ENCODE results near the gene LYPD5.

DNA sequence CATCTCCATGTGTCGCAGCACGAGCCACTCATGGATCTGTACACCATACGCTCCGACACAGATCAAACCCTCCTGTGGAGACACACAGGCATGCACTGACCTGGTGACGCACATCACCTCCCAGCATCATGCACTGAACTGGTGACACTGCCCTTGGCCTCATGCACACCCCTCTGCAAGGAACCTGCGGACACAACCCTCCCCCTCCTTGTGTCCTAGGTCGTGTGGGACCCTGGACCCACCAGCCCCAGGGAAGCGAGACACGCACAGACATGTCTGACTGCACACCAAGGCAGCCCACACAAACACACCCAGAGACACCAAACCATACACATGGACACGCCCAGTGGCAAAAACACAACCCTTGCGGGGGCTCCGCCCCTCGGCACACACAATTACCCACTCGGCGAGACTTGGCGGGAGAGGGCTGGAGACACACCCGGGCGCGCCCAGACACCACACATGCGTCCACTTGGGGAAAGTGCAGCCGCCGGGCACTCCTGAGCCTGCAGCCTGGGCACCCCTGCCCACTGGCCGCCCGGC is 19.5 kb downstream of the LYPD5 start:
- TF ChIP-seq, protein P1, sequence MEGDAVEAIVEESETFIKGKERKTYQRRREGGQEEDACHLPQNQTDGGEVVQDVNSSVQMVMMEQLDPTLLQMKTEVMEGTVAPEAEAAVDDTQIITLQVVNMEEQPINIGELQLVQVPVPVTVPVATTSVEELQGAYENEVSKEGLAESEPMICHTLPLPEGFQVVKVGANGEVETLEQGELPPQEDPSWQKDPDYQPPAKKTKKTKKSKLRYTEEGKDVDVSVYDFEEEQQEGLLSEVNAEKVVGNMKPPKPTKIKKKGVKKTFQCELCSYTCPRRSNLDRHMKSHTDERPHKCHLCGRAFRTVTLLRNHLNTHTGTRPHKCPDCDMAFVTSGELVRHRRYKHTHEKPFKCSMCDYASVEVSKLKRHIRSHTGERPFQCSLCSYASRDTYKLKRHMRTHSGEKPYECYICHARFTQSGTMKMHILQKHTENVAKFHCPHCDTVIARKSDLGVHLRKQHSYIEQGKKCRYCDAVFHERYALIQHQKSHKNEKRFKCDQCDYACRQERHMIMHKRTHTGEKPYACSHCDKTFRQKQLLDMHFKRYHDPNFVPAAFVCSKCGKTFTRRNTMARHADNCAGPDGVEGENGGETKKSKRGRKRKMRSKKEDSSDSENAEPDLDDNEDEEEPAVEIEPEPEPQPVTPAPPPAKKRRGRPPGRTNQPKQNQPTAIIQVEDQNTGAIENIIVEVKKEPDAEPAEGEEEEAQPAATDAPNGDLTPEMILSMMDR (IDR thresholded peaks at IDR 0.05; ENCODE audit: control extremely low read depth in 1 of 3, insufficient read depth in 1 of 3, low read depth in 1 of 3, low read length in 3 of 3), result no peak
- TF ChIP-seq POLR2A (IDR thresholded peaks at IDR 0.05; ENCODE audit: control extremely low read depth in 1 of 2, low read depth in 2 of 2, low read length in 2 of 2), result no peak
- no peak for TF ChIP-seq TCF12 (IDR thresholded peaks at IDR 0.05; ENCODE audit: low read depth, low read length)
- TF ChIP-seq MAFK (IDR thresholded peaks at IDR 0.05; ENCODE audit: low read depth, low read length), result no peak
- no peak for TF ChIP-seq EP300 (IDR thresholded peaks at IDR 0.05; ENCODE audit: borderline replicate concordance in 1 of 2, low read depth in 2 of 2, low read length in 2 of 2)
- TF ChIP-seq, protein P2, sequence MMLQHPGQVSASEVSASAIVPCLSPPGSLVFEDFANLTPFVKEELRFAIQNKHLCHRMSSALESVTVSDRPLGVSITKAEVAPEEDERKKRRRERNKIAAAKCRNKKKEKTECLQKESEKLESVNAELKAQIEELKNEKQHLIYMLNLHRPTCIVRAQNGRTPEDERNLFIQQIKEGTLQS (IDR thresholded peaks at IDR 0.05; ENCODE audit: insufficient read depth, low read depth, low read length), result no peak
